HEK293T (cell line): ENCODE data around the gene CPNE8.

Experiments used
- CTCF ChIA-PET: fragments of 350-600 bp; formaldehyde crosslinking; extraction: SDS; loops from one replicate; lab custom pipeline; 2021; ENCODE audit warnings: antibody characterized with exemption, inconsistent platforms; lab: Yijun Ruan, JAX
- POLR2A ChIA-PET: fragments of 350-600 bp; formaldehyde crosslinking; extraction: SDS; loops from one replicate; lab custom pipeline; 2020; ENCODE audit warnings: antibody characterized with exemption, inconsistent platforms; lab: Yijun Ruan, JAX
- DNase-seq: peaks from one replicate; pipeline ENCODE4 v3.0.0; 2012; ENCODE audit warnings: mixed read lengths; ENCODE audit errors: extremely low spot score
- ARNT ChIP-seq: fragments of 450-650 bp; IDR thresholded peaks from 2 replicates; pipeline ENCODE4 v1.6.1; 2017; ENCODE audit warnings: mild to moderate bottlenecking
- BHLHE40 ChIP-seq: fragments of 450-650 bp; IDR thresholded peaks from 2 replicates; pipeline ENCODE4 v1.6.1; 2016; ENCODE audit warnings: mild to moderate bottlenecking, moderate library complexity, borderline replicate concordance
- CTBP1 ChIP-seq: fragments of 450-650 bp; IDR thresholded peaks from 2 replicates; pipeline ENCODE4 v1.6.1; 2016; ENCODE audit warnings: borderline replicate concordance
- ELF4 ChIP-seq: fragments of 450-650 bp; IDR thresholded peaks from 2 replicates; pipeline ENCODE4 v1.6.1; 2017; ENCODE audit warnings: antibody characterized with exemption
- FOXA1 ChIP-seq: fragments of 450-650 bp; IDR thresholded peaks from 2 replicates; pipeline ENCODE4 v1.6.1; 2016; ENCODE audit warnings: mild to moderate bottlenecking
- FOXK2 ChIP-seq: fragments of 450-650 bp; IDR thresholded peaks from 2 replicates; pipeline ENCODE4 v1.6.1; 2016; ENCODE audit warnings: mild to moderate bottlenecking
- FOXM1 ChIP-seq: fragments of 450-650 bp; IDR thresholded peaks from 2 replicates; pipeline ENCODE4 v1.6.1; 2017; ENCODE audit warnings: mild to moderate bottlenecking, borderline replicate concordance
- HDGF ChIP-seq: fragments of 450-650 bp; IDR thresholded peaks from 2 replicates; pipeline ENCODE4 v1.6.1; 2017; ENCODE audit warnings: antibody characterized with exemption, borderline replicate concordance
- L3MBTL2 ChIP-seq: fragments of 450-650 bp; conservative IDR thresholded peaks from 2 replicates; pipeline ENCODE4 v1.6.1; 2016; ENCODE audit warnings: mild to moderate bottlenecking
- LEF1 ChIP-seq: fragments of 450-650 bp; IDR thresholded peaks from 2 replicates; pipeline ENCODE4 v1.6.1; 2017; ENCODE audit warnings: mild to moderate bottlenecking, borderline replicate concordance
- NFRKB ChIP-seq: fragments of 450-650 bp; IDR thresholded peaks from 2 replicates; pipeline ENCODE4 v1.6.1; 2016; ENCODE audit warnings: mild to moderate bottlenecking, moderate library complexity
- SP1 ChIP-seq: fragments of 450-650 bp; IDR thresholded peaks from 2 replicates; pipeline ENCODE4 v1.6.1; 2017
- SUZ12 ChIP-seq: fragments of 450-650 bp; IDR thresholded peaks from 2 replicates; pipeline ENCODE4 v1.6.1; 2016; ENCODE audit warnings: mild to moderate bottlenecking
- TARDBP ChIP-seq: fragments of 450-650 bp; IDR thresholded peaks from 2 replicates; pipeline ENCODE4 v1.6.1; 2016
- ZNF384 ChIP-seq: fragments of 450-650 bp; IDR thresholded peaks from 2 replicates; pipeline ENCODE4 v1.6.1; 2016
- TF ChIP-seq, protein P1 (sequence below): fragments of 450-650 bp; IDR thresholded peaks from 2 replicates; pipeline ENCODE4 v1.6.1; 2016

The CPNE8 gene

DNA sequence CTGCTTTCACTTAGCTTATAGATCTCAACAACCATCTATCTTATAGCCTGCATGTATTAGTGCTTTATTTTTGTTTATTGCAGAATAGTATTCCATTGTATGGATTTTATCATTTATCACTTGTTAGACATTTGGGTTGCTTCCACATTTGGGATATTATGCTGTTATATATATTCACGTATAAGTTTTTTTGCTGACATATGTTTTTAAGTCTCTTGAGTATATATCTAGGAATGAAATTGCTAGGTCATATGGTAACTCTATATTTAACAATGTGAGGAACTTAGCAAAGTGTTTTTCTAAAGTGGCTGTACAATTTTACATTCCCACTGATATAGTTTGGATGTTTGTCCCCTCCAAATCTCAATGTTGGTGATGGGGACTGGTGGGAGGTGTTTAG is 208.1 kb downstream of the CPNE8 start:
- ChIA-PET CTCF (no interaction called here), POLR2A (no interaction called here)
- DNase-seq, result no peak
- no peak for TF ChIP-seq FOXM1

DNA sequence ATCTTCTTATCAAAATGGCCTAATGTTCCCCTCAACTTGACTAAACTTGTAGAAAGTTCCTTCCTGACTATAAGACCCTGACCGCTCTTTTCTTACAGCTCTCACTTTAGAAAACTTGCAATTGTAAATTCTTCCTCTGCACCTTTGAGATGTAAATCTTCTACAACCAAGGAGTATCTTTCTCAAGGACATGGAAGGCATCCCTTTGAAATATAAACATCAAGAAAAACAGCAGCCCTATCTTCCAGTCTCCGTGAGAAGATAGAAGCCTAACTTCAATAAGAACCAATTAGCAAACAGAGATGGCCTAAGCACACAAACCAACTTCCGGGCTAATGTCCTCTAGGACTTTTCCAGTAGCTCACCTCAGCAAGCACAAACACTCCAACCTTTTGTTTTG is 210.3 kb downstream of the CPNE8 start:
- CTCF ChIA-PET, result no interaction called here

DNA sequence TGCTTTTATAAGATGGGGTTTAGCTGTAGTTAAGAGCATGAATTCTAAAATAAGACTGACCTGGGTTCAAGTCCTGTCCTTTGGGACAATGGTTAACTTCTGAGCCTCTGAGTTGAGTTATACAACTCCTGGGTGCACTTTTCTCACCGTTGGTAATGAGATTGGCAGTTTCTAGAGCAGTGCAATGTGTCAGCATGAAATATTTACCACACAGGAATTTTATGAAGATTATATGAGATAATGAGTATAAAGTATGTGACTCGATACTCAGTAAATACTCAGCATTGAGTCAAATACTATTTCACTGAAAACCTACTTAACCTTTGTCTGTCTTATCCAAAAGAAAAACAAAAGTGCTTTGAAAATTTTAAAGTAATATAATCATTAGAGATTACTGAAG is 214.2 kb downstream of the CPNE8 start:
- no peak for DNase-seq
- POLR2A ChIA-PET, result no interaction called here
- CTCF ChIA-PET, result no interaction called here
- no peak for TF ChIP-seq ARNT
- no peak for TF ChIP-seq ELF4
- TF ChIP-seq SUZ12, result no peak

More for the DNA sequence above, 210.3 kb downstream of the CPNE8 start:
- DNase-seq, result no peak
- TF ChIP-seq BHLHE40 (no peak), SP1 (no peak)
- POLR2A ChIA-PET, result no interaction called here

DNA sequence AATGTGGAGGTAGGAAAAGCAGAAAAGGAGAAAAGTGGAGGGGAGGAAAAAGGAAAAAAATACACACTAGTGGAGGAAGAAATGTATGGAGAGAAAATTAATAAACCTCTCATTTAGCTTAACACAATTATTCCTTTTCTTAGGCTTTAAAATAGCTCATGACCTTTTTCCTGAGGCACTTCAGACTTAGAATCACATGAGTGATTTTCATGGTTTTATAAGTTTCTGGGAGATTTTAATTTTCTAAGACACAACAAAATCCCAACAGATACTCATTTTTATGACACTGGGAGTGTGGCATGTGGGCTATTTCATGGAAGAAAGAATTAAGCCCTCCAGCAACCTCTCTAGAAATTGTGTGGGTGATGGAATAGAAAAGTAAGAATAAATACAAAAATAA is 214.7 kb downstream of the CPNE8 start:
- CTCF ChIA-PET, result no interaction called here
- POLR2A ChIA-PET, result no interaction called here
- TF ChIP-seq CTBP1 (no peak), ZNF384 (no peak), SUZ12 (no peak), FOXK2 (no peak), SP1 (no peak)
- TF ChIP-seq, protein P1, sequence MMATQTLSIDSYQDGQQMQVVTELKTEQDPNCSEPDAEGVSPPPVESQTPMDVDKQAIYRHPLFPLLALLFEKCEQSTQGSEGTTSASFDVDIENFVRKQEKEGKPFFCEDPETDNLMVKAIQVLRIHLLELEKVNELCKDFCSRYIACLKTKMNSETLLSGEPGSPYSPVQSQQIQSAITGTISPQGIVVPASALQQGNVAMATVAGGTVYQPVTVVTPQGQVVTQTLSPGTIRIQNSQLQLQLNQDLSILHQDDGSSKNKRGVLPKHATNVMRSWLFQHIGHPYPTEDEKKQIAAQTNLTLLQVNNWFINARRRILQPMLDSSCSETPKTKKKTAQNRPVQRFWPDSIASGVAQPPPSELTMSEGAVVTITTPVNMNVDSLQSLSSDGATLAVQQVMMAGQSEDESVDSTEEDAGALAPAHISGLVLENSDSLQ, result no peak
- DNase-seq, result no peak

DNA sequence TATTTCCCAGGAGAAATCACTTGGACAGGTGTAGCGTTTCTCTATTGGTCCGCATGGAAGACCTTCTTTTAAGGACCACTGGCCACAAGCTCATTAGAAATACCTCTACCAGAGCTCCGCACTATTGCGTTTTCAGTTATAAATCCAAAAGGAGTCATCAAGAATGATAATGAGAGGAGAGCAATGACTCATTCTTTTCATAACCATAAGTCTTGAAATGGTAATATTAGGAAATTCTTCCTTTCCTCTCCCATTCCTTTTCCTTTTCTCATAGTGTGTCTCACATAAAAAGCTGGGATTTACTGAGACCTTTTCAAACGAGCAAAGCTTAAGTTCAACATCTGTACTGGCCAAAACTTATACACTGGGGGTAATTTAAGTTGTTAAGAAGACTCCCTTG is 215.7 kb downstream of the CPNE8 start:
- DNase-seq, result no peak
- TF ChIP-seq L3MBTL2 (no peak), FOXM1 (no peak)
- ChIA-PET CTCF (no interaction called here), POLR2A (interaction anchor here (0.7 kb wide), 1 partner anchor 215 kb away, joined by 3 read pairs; the partner anchor contains the start of gene CPNE8)

DNA sequence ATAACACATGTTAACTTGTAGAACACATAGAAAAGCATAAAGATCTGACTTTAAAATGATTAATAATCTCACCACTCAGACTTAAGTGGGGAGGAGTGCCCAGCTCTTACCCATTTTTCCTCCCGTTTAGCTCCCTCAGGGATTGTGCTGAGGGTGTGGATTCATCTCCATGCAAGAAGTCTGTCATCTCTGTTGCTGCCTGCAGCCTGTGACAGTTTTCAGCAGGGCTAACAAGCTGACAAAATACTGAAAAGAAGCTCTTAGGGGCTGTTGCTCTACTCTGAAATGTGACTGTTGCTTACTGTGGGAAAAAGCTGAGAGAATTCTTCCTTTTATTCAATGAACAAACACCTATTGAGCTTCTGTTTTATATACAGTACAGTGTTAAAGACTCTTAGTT is 216.2 kb downstream of the CPNE8 start:
- TF ChIP-seq TARDBP, result no peak
- ChIA-PET POLR2A (interaction anchor here (0.7 kb wide), 1 partner anchor 216 kb away, joined by 3 read pairs; the partner anchor contains the start of gene CPNE8), CTCF (no interaction called here)
- no peak for DNase-seq

DNA sequence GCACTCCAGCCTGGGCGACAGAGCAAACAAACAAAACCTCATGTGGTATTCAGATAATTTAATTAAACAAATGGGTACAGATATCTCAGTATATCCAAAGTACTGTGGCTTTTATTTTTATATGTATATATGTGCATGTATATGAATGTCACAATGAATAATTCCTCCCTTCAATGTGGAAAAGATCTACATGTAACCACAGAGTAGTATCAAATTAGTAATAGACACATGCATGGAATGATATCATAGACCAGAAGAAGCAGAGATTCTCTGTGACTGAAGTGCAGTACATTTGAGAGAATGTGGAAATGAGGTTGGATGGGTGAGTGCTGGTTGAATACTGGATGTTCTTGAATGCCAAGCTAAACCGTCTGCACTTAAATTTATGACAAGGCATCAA is 222.9 kb downstream of the CPNE8 start:
- CTCF ChIA-PET, result no interaction called here
- POLR2A ChIA-PET, result no interaction called here

DNA sequence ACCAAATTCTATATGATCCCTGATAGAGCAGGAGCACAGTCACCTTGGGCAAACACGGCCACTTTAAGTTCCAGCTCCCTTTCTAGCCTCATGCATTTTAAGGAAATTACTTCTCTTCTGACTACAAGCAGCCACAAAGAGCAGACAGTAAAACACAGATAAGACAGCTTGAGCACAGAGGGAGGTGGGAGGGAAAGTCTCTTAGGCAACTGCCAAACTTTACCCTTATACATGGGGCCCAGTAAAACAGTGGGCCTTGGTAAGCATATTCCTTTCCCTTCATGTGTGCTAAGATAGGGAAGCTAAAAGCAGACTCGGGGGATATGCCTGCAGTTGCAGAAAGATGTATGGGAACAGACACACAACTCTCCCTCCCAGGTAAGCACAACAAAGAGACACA is 235.9 kb downstream of the CPNE8 start:
- ChIA-PET CTCF (no interaction called here), POLR2A (interaction anchor here (1.2 kb wide), 1 partner anchor 237 kb away, joined by 3 read pairs; no protein-coding TSS in a partner anchor)
- no peak for TF ChIP-seq CTBP1
- TF ChIP-seq ZNF384, result no peak
- no peak for TF ChIP-seq FOXK2
- no peak for DNase-seq

More for the DNA sequence above, 222.9 kb downstream of the CPNE8 start:
- no peak for DNase-seq
- TF ChIP-seq L3MBTL2 (no peak), SUZ12 (no peak), SP1 (no peak), TARDBP (no peak), FOXA1 (no peak), LEF1 (no peak), FOXK2 (no peak), CTBP1 (no peak), ZNF384 (no peak), ELF4 (no peak), HDGF (no peak), ARNT (no peak), NFRKB (no peak), FOXM1 (no peak), BHLHE40 (no peak)
- TF ChIP-seq, protein P1, result no peak

DNA sequence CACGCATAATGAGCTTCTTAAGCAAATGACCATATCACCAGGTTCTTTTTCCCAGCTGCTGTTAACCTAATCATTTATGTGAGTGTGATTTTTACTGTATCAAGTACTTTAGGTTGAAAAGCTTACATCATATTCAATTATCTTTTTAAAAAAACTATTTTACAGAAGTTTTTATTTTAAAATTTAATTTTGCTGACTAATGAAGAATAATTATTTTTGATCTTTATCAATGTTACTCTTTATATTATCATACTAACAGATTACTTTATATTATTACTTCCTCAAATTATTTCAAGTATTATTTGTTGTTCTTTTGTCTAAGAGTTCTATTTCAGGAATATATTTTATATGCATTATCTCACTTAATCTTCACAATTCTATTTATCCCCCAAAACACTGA is 236.3 kb downstream of the CPNE8 start:
- no peak for DNase-seq
- POLR2A ChIA-PET, result interaction anchor here (1.2 kb wide), 1 partner anchor 237 kb away, joined by 3 read pairs; no protein-coding TSS in a partner anchor
- TF ChIP-seq, protein P1, result no peak
- TF ChIP-seq LEF1 (no peak), SP1 (no peak), FOXA1 (no peak), HDGF (no peak), FOXM1 (no peak), L3MBTL2 (no peak), ZNF384 (no peak), NFRKB (no peak), BHLHE40 (no peak), ARNT (no peak), CTBP1 (no peak), ELF4 (no peak), SUZ12 (no peak), FOXK2 (no peak), TARDBP (no peak)
- CTCF ChIA-PET, result no interaction called here
